Epidermal melanocyte (primary cell): Measurements from ENCODE around the gene MICAL2.
"Not testable (repeated sequence)": the region's sequence is repeated elsewhere in the genome, so short reads cannot be mapped to it uniquely, and the experiment has no call there.

Experiments used
- DNase-seq: peaks from one replicate; pipeline ENCODE4 v3.0.0; 2011; ENCODE audit warnings: low spot score; ENCODE audit not compliant: insufficient read length

Gene MICAL2

DNA sequence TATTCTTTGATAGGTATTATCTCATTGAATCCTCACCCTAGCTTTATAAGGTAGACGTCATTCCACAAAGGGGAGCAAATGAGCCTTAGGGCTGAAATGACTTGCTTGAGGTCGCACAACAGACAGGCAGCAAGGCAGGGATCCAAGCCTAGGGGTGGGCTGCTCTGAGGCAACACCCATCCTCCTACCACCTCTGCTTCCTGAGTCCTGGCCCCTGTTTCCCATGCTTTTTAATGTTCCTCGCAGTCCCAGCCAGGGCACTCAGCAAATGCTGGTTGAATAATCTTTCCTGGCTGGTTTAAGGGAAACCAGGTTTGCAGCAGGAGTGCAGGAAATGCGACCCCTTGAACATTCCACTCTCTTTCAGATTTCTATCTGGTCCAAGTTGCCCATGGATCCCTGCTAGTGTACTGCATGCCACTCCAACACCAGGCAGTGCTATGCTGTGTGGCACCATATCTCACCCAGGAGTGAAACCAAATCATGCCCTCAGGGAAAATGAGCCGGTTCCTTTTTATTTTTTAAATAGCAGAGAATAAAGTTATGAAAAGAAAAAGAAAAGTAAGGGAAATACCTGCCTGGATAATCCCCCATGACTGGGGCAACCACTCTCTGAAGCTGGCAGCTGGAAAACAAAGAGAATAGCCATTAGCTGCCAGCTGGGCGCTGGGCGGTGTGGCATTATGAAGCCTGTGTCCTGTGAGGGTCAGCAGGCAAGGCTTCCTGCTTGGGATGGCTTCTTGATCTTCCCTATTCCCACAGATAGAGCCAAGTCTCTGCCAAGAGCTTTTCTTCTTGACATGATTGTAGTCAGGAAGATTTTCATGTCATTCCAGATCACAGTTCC, 21.8 kb downstream of the MICAL2 start:
- no peak for DNase-seq

DNA sequence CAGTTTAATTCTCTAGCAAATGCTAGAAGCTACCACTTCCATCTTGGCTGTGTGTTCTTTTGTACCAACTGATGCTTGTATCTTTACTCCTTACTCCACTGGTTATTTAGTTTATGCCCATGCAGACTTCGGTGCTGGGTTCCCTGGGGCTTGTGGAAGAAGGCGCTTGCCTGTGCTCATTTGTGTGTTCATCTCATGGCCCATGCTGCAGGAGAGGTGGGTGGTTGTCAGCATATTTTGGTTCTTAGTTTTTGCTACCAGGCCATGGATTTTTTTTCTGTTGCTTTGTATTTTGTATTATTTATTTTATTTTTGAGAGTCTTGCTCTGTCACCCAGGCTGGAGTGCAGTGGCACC, 22.4 kb downstream of the MICAL2 start:
- no peak for DNase-seq

DNA sequence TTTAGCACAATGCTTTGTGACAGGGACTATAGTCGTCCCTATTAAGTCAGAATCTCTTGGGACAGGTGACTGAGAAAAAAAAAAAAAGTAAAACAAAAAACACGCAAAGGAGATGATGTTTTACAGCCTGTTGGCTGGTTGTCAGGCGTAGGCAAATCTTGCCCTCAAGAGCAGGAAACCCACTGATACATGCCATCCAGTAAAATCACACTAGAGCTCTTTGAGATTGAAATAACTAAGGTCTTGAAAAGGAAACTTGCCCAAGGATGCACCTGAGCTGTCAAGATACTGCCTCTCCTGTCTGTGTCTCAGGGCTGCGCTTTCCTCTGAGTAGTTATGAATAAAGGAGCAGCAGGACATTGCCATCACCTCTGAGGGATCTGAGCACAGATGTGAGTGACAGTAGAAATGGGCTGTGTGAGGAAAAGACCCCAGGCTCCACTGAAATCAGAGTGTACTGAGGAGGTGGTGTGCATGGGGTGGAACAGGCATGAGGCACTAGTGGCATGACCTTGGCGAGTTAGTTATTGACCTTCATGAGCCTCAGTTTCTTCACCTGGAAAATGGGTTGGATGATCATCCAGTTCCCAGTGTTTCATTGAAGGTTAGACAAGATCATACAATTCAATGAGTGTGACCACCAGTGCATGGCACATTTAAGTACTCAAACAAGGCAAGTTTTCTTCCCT, 23.3 kb downstream of the MICAL2 start:
- no peak for DNase-seq

DNA sequence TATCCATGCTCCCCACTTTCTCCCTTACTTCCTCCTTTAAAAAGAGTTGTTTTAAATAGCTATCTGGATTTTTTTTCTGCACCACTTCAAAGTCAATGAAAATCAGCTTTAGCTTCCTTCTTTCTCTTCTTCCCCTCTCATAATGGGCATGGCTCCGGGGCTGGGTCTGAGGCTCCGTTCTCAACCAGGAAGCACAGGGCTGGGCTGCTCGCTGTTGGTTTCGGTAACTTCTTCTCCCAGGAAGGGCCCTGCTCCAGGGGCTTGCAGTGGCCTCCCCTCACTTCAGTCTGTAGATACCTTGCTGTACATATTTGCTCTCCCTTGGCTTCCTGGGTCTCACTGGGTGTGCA, 23.8 kb downstream of the MICAL2 start:
- no peak for DNase-seq

DNA sequence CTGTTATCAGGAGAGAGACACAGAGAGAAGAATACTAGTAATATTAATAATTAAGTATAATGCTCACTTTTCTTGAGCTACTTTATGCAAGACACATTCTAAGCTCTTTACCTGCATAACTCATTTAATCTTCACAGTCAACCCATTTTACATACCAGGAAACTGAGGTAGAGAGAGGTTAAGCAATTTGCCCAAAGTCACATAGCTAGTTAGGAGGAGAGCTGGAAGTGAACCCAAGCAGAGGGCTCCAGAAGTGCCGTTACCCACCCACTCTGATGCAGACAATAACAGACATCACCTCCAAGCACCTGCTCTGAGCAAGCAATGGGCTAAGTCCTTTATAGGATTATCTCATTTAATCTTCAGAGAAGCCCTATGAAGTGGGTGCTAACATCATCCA, 24.8 kb downstream of the MICAL2 start:
- DNase-seq: no peak

- no peak for DNase-seq
Measured at GRCh38 chr11:12137005-12137690, 26.8 kb downstream of the MICAL2 start.

- no peak for DNase-seq
Measured at GRCh38 chr11:12137938-12138731, 27.7 kb downstream of the MICAL2 start.

DNA sequence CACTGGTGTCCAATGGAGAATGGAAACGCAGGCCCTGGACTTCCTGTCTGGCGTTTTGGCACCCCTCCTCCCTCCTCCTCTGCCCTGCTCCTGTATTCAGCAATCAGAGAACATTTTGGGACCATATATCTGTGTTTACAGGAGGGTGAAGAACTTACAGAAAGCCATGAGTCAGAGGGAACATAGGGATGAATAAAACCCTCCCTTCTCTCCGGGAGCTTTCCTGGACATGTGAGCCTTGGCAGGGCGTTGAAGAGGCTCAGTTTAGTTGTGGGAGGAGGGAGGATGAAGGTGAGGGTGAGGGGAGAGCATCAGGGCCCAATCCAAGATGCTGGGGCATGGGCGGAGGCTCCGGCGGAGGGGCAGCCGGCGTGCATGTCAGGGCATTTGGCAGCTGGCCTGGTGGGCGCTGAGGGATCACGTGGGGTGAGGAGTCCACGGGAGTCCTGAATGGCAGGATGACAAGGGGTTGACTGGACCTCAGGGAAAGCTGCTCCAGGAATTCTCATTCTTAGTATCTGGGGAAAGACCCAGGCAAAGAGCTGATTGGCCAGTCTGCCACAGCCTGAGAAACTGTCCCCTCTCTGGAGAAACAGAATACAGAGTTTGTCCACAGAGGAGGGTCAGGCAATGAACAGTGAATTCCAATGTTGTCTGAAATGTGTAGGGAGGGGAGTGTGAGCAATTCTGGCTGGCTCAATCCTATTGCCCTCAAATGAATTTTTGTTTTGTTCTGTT, 28.9 kb downstream of the MICAL2 start:
- no peak for DNase-seq

DNA sequence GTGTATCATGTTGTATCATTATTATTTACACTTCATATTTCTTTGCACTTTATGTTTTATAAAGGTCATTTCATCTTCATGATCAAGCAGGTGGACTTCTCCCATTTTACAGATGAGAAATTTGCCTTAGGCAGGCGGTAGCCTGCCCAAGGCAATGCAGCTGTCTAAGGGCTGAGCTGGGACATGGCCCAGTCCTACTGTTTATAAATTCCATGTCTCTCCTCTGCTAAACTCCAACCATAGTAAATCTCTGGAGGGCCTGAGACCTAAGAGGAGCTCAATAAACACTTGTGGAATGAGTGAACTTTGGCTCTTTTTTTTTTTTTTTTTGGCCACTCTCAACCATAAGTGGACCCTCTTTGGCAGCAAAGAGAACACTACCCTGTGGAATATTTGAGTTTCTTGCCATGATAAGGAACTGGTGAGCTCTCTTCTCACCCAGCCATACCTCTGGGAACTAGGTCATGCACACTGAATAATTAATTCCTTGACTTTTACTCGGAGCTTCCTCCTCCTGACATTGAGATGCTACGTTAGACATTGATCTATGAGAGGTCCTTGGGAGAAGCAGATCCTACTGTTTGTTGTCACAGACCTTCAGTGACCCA, 29.9 kb downstream of the MICAL2 start:
- DNase-seq: no peak

DNA sequence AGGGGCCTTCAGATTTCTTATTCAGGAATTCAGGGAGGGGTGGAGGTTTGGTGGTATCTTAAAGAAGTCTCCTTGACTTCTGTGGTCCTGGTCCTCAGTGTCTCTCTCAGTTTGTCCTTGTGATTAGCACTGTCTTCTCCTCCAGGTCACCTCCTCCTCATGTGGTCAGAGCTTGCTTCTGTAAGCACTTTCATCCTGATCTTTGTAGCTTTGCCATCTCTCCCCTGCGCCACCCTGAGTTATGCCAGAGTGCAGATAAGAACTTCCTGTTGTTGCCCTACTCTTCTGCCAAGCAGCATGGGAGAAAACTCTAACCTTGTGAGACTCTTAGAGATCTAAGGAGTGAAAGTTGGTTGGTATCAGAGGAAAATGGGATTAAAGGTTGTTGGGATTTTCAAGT, 30.9 kb downstream of the MICAL2 start:
- no peak for DNase-seq

DNA sequence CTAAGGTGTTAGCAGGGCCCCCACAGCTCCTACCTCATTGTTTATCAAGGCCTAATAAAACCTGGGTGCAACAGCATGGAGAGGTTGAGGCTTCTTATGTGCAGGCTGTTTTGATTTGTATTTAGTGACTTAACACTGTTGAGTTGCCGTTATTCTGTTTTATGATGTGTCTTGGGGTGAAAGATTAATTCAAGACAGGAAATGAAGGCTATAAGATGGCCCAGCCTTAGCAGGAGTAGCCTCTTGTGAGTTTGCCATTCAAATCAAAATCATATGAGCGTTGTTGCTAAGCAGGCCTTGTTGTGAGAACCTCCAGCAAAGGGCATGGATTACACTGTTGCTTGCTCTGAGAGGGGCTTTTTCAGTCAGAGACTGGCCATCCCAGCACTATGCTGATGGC, 31.8 kb downstream of the MICAL2 start:
- DNase-seq: no peak

DNA sequence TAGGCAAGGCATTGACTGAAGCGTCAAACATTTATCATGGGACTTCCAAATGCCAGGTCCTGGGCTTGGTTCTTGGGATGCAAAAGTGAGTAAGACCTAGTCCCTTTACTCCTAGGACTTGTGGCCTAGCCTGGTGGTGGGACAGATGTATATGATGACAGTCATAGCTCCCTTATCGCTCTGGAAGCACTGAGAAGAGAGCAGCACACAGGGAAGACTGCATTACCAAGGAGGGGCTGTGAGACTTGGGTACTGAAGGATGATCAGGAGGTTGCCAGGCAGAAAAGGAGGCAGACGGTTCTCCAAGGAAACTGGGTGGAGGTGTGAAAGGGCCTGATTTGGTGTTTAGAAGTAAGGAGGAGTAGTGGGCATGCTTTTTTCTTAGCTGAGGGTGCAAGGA, 32.5 kb downstream of the MICAL2 start:
- DNase-seq: no peak

- no peak for DNase-seq
Measured at GRCh38 chr11:12143461-12144258, 33.3 kb downstream of the MICAL2 start.

- DNase-seq: no peak
Measured at GRCh38 chr11:12144330-12145174, 34.2 kb downstream of the MICAL2 start.

DNA sequence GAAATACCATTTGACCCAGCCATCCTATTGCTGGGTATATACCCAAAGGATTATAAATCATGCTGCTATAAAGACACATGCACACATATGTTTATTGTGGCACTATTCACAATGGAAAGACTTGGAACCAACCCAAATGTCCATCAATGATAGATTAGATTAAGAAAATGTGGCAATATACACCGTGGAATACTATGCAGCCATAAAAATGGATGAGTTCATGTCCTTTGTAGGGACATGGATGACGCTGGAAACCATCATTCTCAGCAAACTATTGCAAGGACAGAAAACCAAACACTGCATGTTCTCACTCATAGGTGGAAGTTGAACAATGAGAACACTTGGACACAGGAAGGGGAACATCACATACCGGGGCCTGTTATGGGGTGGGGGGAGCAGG, 36.3 kb downstream of the MICAL2 start:
- not testable (repeated sequence) for DNase-seq

DNA sequence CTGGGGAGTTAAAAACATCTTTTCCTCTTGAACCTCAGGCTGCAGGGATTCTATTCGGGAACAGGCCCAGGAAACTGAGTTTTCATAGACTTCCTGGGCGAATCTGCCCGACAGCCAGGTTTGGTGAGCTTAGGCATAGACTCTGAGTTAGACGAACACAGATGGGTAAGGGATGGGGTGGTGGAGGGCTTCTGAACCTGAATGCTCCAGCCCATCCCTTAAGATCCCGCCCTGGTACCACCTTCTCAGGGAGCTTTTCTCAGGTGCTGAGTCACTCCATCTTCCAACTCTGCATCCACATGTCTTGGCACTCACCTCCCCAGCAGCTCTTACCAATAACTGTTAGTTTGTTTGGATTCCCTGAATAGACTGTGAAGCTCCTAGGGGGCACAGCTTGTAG, 37.4 kb downstream of the MICAL2 start:
- DNase-seq: no peak

DNA sequence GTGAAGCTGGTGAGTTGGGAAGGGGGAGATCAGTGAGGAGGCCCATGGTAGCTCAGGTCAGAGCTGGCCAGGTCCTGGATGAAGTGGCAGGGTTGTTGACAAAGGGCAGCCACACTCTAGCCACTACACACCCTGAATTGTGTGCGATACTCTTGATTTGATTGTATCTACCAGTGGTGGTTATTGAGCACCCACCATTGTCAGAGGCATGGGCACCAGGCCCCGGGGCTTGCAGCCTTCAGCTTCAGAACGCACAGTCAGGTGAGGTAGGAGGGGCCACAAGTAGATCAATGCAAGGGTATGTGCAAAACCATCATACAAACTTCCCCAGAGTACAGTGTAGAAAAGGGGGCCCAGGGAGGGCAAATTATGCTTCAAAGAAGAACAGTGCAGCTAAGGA, 38.1 kb downstream of the MICAL2 start:
- no peak for DNase-seq

- DNase-seq: no peak
Measured at GRCh38 chr11:12148882-12149281, 38.5 kb downstream of the MICAL2 start.

- DNase-seq: no peak
Measured at GRCh38 chr11:12149672-12150225, 39.4 kb downstream of the MICAL2 start.
